HS-5 (cell line): ENCODE data around the gene LRP1.

Experiments used
- DNase-seq: peaks from one replicate; pipeline ENCODE4 v3.0.0-alpha.2; 2012; ENCODE audit warnings: low read depth

LRP1 gene

GRCh38 chr12:57258977-57259970 is 131.0 kb downstream of the LRP1 start:
- DNase-seq, result no peak

GRCh38 chr12:57260366-57260765 is 132.1 kb downstream of the LRP1 start:
- no peak for DNase-seq

- DNase-seq, result no peak
Measured at GRCh38 chr12:57261428-57261865, 133.2 kb downstream of the LRP1 start.

GRCh38 chr12:57262126-57262822 is 134.0 kb downstream of the LRP1 start:
- no peak for DNase-seq
